ENCODE measurements around the gene MED16.

The MED16 gene

GRCh38 chr19:911197-912033, 18.4 kb upstream of the MED16 start:
- no peaks in the 10 kb centered on the region for H3K27me3 ChIP-seq (ENCODE audit: insufficient read depth, low read length)
- H3K79me2 ChIP-seq (ENCODE audit: insufficient read depth, low read length): no peaks in the 10 kb centered on the region
- no peak for TF ChIP-seq CTCF (IDR thresholded peaks at IDR 0.05; ENCODE audit: low read length)
- no peak for TF ChIP-seq EZH2 (IDR thresholded peaks at IDR 0.05; ENCODE audit: borderline replicate concordance, low read length)
- H3K27ac ChIP-seq (ENCODE audit: low read depth, low read length, poor library complexity, severe bottlenecking): no peak overlapping the region
- 0 out of 2 replicates have a peak overlapping the region, but pooled peaks have one; percentile 7 for H3K4me2 ChIP-seq (ENCODE audit: low read length)
- H3K9me3 ChIP-seq (ENCODE audit: low read length): no peaks in the 10 kb centered on the region
- peaks cover 44% of the 10 kb centered on the region for H3K4me1 ChIP-seq (ENCODE audit: insufficient read depth, low read length, severe bottlenecking)
- 0 out of 2 replicates have a peak, but pooled peaks cover 6% of the 10 kb centered on the region for H3K36me3 ChIP-seq (ENCODE audit: insufficient read depth, low read length)
- no peaks in the 10 kb centered on the region for H4K20me1 ChIP-seq (ENCODE audit: insufficient read depth, low read length)
- H3K9me2 ChIP-seq (ENCODE audit: low read depth, low read length): no peaks in the 10 kb centered on the region
- no peak overlapping the region for H3K9ac ChIP-seq (ENCODE audit: low read length)
- peak overlapping the region; percentile 17 for H3K4me3 ChIP-seq (ENCODE audit: low read depth, low read length, poor library complexity, severe bottlenecking)
- no peak overlapping the region for H2AFZ ChIP-seq (ENCODE audit: low read length)
- peaks cover 3% of the 10 kb centered on the region; the same call in 1 of the 2 replicates for H3F3A ChIP-seq (ENCODE audit: insufficient read depth, low read length)

- TF ChIP-seq EZH2 (IDR thresholded peaks at IDR 0.05; ENCODE audit: borderline replicate concordance, low read length) (no peak), CTCF (IDR thresholded peaks at IDR 0.05; ENCODE audit: low read length) (no peak)
- H3K27me3 ChIP-seq (ENCODE audit: insufficient read depth, low read length): no peaks in the 10 kb centered on the region
- no peaks in the 10 kb centered on the region for H3K9me3 ChIP-seq (ENCODE audit: low read length)
- H3K9me2 ChIP-seq (ENCODE audit: low read depth, low read length): no peaks in the 10 kb centered on the region
- no peak overlapping the region for H2AFZ ChIP-seq (ENCODE audit: low read length)
- H3K36me3 ChIP-seq (ENCODE audit: insufficient read depth, low read length): peaks cover 10% of the 10 kb centered on the region; the same call in 1 of the 2 replicates
- H3K9ac ChIP-seq (ENCODE audit: low read length): peak overlapping the region; percentile 19; the same call in 1 of the 2 replicates
- H3F3A ChIP-seq (ENCODE audit: insufficient read depth, low read length): peaks cover 3% of the 10 kb centered on the region; the same call in 1 of the 2 replicates
- H3K79me2 ChIP-seq (ENCODE audit: insufficient read depth, low read length): no peaks in the 10 kb centered on the region; the same call in 1 of the 2 replicates
- H3K4me2 ChIP-seq (ENCODE audit: low read length): peak overlapping the region; percentile 18; the same call in 1 of the 2 replicates
- no peak overlapping the region for H3K4me3 ChIP-seq (ENCODE audit: low read depth, low read length, poor library complexity, severe bottlenecking)
- H3K27ac ChIP-seq (ENCODE audit: low read depth, low read length, poor library complexity, severe bottlenecking): peak overlapping the region; percentile 98
- peaks cover 47% of the 10 kb centered on the region for H3K4me1 ChIP-seq (ENCODE audit: insufficient read depth, low read length, severe bottlenecking)
- H4K20me1 ChIP-seq (ENCODE audit: insufficient read depth, low read length): no peaks in the 10 kb centered on the region
Observed at GRCh38 chr19:907183-907853, 14.3 kb upstream of the MED16 start.

- no peaks in the 10 kb centered on the region for H4K20me1 ChIP-seq (ENCODE audit: insufficient read depth, low read length)
- no peak overlapping the region for H3K4me3 ChIP-seq (ENCODE audit: low read depth, low read length, poor library complexity, severe bottlenecking)
- no peak overlapping the region for H2AFZ ChIP-seq (ENCODE audit: low read length)
- H3K4me2 ChIP-seq (ENCODE audit: low read length): 0 out of 2 replicates have a peak overlapping the region, but pooled peaks have one; percentile 1
- no peaks in the 10 kb centered on the region for H3K9me3 ChIP-seq (ENCODE audit: low read length)
- no peaks in the 10 kb centered on the region for H3K27me3 ChIP-seq (ENCODE audit: insufficient read depth, low read length)
- H3K4me1 ChIP-seq (ENCODE audit: insufficient read depth, low read length, severe bottlenecking): peaks cover 47% of the 10 kb centered on the region
- H3F3A ChIP-seq (ENCODE audit: insufficient read depth, low read length): peaks cover 3% of the 10 kb centered on the region; the same call in 1 of the 2 replicates
- H3K36me3 ChIP-seq (ENCODE audit: insufficient read depth, low read length): peaks cover 10% of the 10 kb centered on the region; the same call in 1 of the 2 replicates
- no peaks in the 10 kb centered on the region for H3K9me2 ChIP-seq (ENCODE audit: low read depth, low read length)
- no peak overlapping the region for H3K9ac ChIP-seq (ENCODE audit: low read length)
- no peaks in the 10 kb centered on the region; the same call in 1 of the 2 replicates for H3K79me2 ChIP-seq (ENCODE audit: insufficient read depth, low read length)
- H3K27ac ChIP-seq (ENCODE audit: low read depth, low read length, poor library complexity, severe bottlenecking): peak overlapping the region; percentile 98
- TF ChIP-seq CTCF (IDR thresholded peaks at IDR 0.05; ENCODE audit: low read length) (no peak), EZH2 (IDR thresholded peaks at IDR 0.05; ENCODE audit: borderline replicate concordance, low read length) (no peak)
Observed at GRCh38 chr19:906480-906879, 13.5 kb upstream of the MED16 start.
